Measurements from ENCODE around the gene PTPRN2.

Gene PTPRN2

GRCh38 chr7:157884461-157885062, 703.1 kb downstream of the PTPRN2 start:
- no peak for DNase-seq (ENCODE audit: low spot score)
- in situ Hi-C loops (cut with MboI; ENCODE audit: low sequenced_read_pairs, unreplicated experiment): no loop called here
- no peak for TF ChIP-seq CTCF (IDR thresholded peaks at IDR 0.05; ENCODE audit: borderline replicate concordance, control extremely low read depth, extremely low read depth, insufficient read depth, missing control alignments)

GRCh38 chr7:157881048-157881771, 706.4 kb downstream of the PTPRN2 start:
- TF ChIP-seq CTCF (IDR thresholded peaks at IDR 0.05; ENCODE audit: borderline replicate concordance, control extremely low read depth, extremely low read depth, insufficient read depth, missing control alignments): no peak
- in situ Hi-C loops (cut with MboI; ENCODE audit: low sequenced_read_pairs, unreplicated experiment): no loop called here
- no peak for DNase-seq (ENCODE audit: low spot score)

GRCh38 chr7:157879391-157879790, 708.2 kb downstream of the PTPRN2 start:
- no peak for TF ChIP-seq CTCF (IDR thresholded peaks at IDR 0.05; ENCODE audit: borderline replicate concordance, control extremely low read depth, extremely low read depth, insufficient read depth, missing control alignments)
- in situ Hi-C loops (cut with MboI; ENCODE audit: low sequenced_read_pairs, unreplicated experiment): no loop called here

GRCh38 chr7:157877298-157878090, 710.1 kb downstream of the PTPRN2 start:
- no peak for TF ChIP-seq CTCF (IDR thresholded peaks at IDR 0.05; ENCODE audit: borderline replicate concordance, control extremely low read depth, extremely low read depth, insufficient read depth, missing control alignments)
- in situ Hi-C loops (cut with MboI; ENCODE audit: low sequenced_read_pairs, unreplicated experiment): no loop called here
- no peak for DNase-seq (ENCODE audit: low spot score)

More at GRCh38 chr7:157879391-157879790, 708.2 kb downstream of the PTPRN2 start:
- DNase-seq (ENCODE audit: low spot score): no peak

- in situ Hi-C loops (cut with MboI; ENCODE audit: low sequenced_read_pairs, unreplicated experiment): no loop called here
- DNase-seq (ENCODE audit: low spot score): no peak
- TF ChIP-seq CTCF (IDR thresholded peaks at IDR 0.05; ENCODE audit: borderline replicate concordance, control extremely low read depth, extremely low read depth, insufficient read depth, missing control alignments): no peak
Observed at GRCh38 chr7:157876469-157877285, 710.9 kb downstream of the PTPRN2 start.
